Activated CD4-positive, alpha-beta T cell treated with anti-CD3 and anti-CD28 coated beads, Interleukin-2, amount 10 ng/mL, durations not matched to agents 7 days and 5 days (primary cell): ENCODE results near the gene GPR78. TPM values are rescaled to one million over a fixed set of nuclear protein-coding genes. Genes with fewer than 3 reads are reported as not detected.

Source experiments
- CTCF ChIA-PET: fragments of 350-600 bp; sonication (Branson Sonifier 250); formaldehyde crosslinking; loops from one replicate; lab custom pipeline; 2021; ENCODE audit warnings: antibody characterized with exemption; lab: Charles Lee
- POLR2A ChIA-PET: fragments of 350-600 bp; sonication (Branson Sonifier 250); formaldehyde crosslinking; loops from one replicate; lab custom pipeline; 2021; ENCODE audit warnings: antibody characterized with exemption; lab: Charles Lee
- DNase-seq: peaks from one replicate; pipeline ENCODE4 v3.0.0-alpha.2; 2020
- H3K27ac Mint-ChIP-seq: one replicate; pipeline ENCODE4 v1.8.0; 2021; ENCODE audit warnings: mild to moderate bottlenecking, moderate library complexity, mixed read lengths
- H3K27me3 Mint-ChIP-seq: one replicate; pipeline ENCODE4 v1.8.0; 2021; ENCODE audit warnings: mixed read lengths
- H3K36me3 Mint-ChIP-seq: one replicate; pipeline ENCODE4 v1.8.0; 2021; ENCODE audit warnings: low read depth, mixed read lengths
- H3K4me1 Mint-ChIP-seq: one replicate; pipeline ENCODE4 v1.8.0; 2021; ENCODE audit warnings: mixed read lengths
- H3K4me3 Mint-ChIP-seq: one replicate; pipeline ENCODE4 v1.8.0; 2021; ENCODE audit warnings: mild to moderate bottlenecking, moderate library complexity, mixed read lengths
- H3K9me3 Mint-ChIP-seq: one replicate; pipeline ENCODE4 v1.8.0; 2021; ENCODE audit warnings: mixed read lengths
- total RNA-seq, 2 experiments: library from RNA; stranded (reverse); gene quantifications; one replicate each; pipeline ENCODE4 v1.2.3, GENCODE V29; 2021

The GPR78 gene
- total RNA-seq, 2 experiments from 2014 or later = not detected

- Mint-ChIP-seq H3K36me3 (no peaks in the 10 kb centered on the region), H3K4me3 (no peak overlapping the region), H3K27ac (no peak overlapping the region), H3K9me3 (no peaks in the 10 kb centered on the region), H3K27me3 (no peaks in the 10 kb centered on the region), H3K4me1 (peaks cover 2% of the 10 kb centered on the region)
- no peak for DNase-seq
- POLR2A ChIA-PET = no interaction called here
- CTCF ChIA-PET = no interaction called here
Measured at GRCh38 chr4:8550691-8551090, 29.5 kb upstream of the GPR78 start.

- DNase-seq = no peak
- Mint-ChIP-seq H3K36me3 (no peaks in the 10 kb centered on the region), H3K4me1 (peaks cover 2% of the 10 kb centered on the region), H3K27ac (no peak overlapping the region), H3K27me3 (no peaks in the 10 kb centered on the region), H3K4me3 (no peak overlapping the region), H3K9me3 (no peaks in the 10 kb centered on the region)
- CTCF ChIA-PET = no interaction called here
- POLR2A ChIA-PET = no interaction called here
Measured at GRCh38 chr4:8552024-8552423, 28.2 kb upstream of the GPR78 start.

DNA sequence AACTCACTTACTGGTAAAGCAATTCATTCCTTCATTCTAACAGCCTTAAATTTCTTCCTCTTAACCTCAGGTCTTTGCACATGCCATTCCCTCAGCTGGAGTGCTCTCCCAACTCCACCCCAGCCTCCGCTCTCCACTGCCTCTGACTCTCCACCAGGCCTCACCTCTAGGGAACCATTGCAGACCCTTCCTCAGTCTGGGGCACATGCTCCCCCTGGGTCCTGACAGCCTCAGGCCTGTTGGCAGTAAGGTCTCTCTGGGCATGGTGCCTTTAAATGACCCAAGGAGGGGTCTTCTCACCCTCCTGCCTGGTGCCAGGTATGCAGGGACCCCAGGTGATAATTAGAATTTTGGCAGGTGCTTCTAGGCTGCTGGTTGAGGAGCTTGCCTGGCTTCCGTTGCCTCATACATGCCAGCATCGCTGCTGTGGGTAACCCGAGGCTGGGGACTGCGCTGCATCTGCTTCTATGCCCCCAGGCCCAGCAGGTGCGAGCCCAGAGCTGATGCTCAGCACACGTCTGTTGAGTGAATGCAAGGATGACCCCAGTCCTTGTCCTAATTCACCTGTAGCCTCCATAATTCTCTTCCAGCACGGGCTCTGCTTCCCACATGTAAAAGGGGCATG lies 27.5 kb upstream of the GPR78 start:
- Mint-ChIP-seq H3K9me3 (no peaks in the 10 kb centered on the region), H3K27ac (no peak overlapping the region), H3K4me3 (no peak overlapping the region), H3K4me1 (no peaks in the 10 kb centered on the region), H3K27me3 (no peaks in the 10 kb centered on the region), H3K36me3 (no peaks in the 10 kb centered on the region)
- CTCF ChIA-PET = no interaction called here
- POLR2A ChIA-PET = no interaction called here
- DNase-seq = no peak

DNA sequence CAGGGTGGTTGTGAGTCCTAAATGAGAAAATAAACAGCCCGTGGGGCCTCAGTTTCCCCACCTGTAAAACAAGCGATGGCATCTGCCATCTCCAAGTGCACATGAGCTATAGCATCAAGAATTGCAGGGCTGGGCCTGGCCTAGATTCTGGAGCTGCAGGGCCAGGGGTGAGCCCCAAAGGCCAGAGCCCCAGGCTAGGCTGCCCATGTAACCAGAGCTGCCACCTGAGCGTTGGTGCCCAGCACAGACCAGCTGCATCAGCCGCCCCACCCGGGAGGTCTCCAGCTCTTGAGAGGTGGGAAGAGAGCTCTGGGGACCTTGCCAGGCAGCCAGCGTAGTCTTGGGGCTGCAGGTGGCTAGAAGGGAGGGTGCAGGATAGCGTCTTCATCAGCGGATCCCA lies 27.0 kb upstream of the GPR78 start:
- POLR2A ChIA-PET = no interaction called here
- Mint-ChIP-seq H3K4me3 (no peak overlapping the region), H3K4me1 (no peaks in the 10 kb centered on the region), H3K27me3 (no peaks in the 10 kb centered on the region), H3K27ac (no peak overlapping the region), H3K36me3 (no peaks in the 10 kb centered on the region), H3K9me3 (no peaks in the 10 kb centered on the region)
- no peak for DNase-seq
- CTCF ChIA-PET = no interaction called here

- H3K4me3 Mint-ChIP-seq = no peak overlapping the region
- ChIA-PET CTCF (no interaction called here), POLR2A (no interaction called here)
- H3K4me1 Mint-ChIP-seq = no peaks in the 10 kb centered on the region
- H3K36me3 Mint-ChIP-seq = no peaks in the 10 kb centered on the region
- DNase-seq = no peak
- no peaks in the 10 kb centered on the region for H3K27me3 Mint-ChIP-seq
- no peak overlapping the region for H3K27ac Mint-ChIP-seq
- H3K9me3 Mint-ChIP-seq = no peaks in the 10 kb centered on the region
Measured at GRCh38 chr4:8553991-8554405, 26.2 kb upstream of the GPR78 start.

DNA sequence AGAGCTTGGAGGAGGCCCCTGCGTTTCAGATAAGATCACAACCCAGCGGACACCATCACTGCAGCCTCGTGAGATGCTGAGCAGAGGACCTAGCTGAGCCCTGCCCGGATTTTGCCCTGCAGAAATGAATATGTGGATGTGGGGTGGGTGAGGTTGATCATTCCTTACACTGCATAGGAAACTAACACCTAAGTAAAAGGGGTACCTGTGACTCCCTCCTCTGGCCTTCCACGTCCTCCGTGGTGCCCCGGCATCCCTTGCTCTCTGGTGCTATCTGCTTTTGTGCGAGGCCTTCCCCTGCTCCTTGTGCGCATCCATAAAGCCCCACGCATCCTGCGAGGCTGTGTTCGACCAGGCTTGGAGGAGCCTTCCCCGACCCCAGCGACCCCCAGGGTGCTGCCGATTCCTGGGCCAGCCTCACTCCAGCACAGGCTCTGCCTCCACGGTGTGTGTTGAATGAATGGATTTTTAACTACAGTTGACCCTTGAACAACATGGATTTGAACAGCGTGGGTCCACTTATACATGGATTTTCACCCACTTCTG lies 25.6 kb upstream of the GPR78 start:
- Mint-ChIP-seq H3K4me3 (no peak overlapping the region), H3K27me3 (no peaks in the 10 kb centered on the region), H3K27ac (no peak overlapping the region), H3K9me3 (no peaks in the 10 kb centered on the region), H3K4me1 (no peaks in the 10 kb centered on the region), H3K36me3 (no peaks in the 10 kb centered on the region)
- DNase-seq = no peak
- ChIA-PET CTCF (no interaction called here), POLR2A (no interaction called here)

DNA sequence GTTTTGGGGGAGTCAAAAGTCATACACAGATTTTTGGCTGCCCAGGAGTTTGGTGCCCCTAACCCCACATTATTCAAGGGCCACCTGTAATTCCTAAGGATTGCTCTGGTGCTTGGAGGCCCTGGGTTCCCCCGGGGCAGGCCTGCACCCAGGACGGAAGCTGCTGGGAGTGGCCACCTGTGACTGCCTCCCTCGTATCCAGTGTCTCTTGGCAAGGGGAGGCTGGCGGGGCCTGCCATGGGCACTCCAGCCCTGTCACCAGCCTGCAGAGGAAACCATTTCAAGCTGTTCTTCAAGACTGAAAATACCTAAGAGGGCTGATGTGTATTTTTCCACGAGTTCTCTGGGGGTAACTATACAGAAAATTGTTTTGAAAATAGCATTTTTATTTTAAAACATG lies 24.5 kb upstream of the GPR78 start:
- no peaks in the 10 kb centered on the region for H3K9me3 Mint-ChIP-seq
- H3K4me3 Mint-ChIP-seq = no peak overlapping the region
- H3K36me3 Mint-ChIP-seq = no peaks in the 10 kb centered on the region
- POLR2A ChIA-PET = no interaction called here
- CTCF ChIA-PET = no interaction called here
- H3K27ac Mint-ChIP-seq = no peak overlapping the region
- H3K27me3 Mint-ChIP-seq = no peaks in the 10 kb centered on the region
- no peak for DNase-seq
- H3K4me1 Mint-ChIP-seq = no peaks in the 10 kb centered on the region

GRCh38 chr4:8556341-8557150 lies 23.6 kb upstream of the GPR78 start:
- H3K4me3 Mint-ChIP-seq = no peak overlapping the region
- no peak overlapping the region for H3K27ac Mint-ChIP-seq
- no peak for DNase-seq
- ChIA-PET POLR2A (no interaction called here), CTCF (no interaction called here)
- no peaks in the 10 kb centered on the region for H3K27me3 Mint-ChIP-seq
- H3K4me1 Mint-ChIP-seq = no peaks in the 10 kb centered on the region
- no peaks in the 10 kb centered on the region for H3K9me3 Mint-ChIP-seq
- H3K36me3 Mint-ChIP-seq = no peaks in the 10 kb centered on the region

DNA sequence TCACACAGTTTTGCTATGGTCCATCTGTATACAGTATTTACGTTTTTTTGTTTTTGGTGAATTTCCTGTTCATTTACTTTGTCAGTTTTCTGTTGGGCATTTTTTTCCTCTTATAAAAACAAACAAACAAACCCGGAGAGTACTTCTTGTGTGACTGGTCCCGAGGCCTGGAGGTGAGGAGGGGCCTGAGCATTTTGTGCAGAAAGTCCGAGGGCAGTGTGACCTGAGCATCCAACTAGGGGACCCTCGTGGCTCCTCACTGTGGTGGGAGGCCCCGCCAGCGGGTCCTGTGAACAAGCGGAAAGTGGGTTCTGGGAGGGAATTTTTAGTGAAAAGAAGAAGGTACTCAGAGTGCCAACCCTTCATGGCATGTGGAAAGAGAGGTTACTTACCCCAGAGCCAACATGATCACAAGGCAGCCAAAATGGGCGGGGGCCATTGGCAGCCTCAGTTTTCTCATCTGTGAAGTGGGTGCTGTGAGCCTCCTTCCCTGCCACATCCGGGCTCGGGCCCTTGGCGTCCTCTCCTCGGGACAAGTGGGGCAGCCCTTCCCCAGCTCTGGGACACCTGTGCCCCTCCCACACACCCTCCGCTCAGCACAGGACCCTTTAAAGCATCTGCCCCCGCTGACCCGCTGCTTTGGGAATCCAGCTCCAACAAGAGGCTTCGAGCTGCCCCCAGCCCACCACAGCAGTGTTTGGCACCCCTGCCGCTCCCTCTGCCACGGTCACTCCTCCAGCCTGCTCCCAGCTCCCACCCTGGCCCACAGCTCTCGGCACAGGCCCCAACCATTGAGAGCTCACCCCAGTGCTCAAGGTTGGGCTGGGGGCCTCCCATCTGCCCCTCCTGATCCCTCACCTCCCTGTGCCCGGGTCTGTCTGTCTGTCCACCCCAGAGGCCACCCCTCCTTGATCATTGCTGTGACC lies 22.8 kb upstream of the GPR78 start:
- ChIA-PET CTCF (no interaction called here), POLR2A (no interaction called here)
- H3K27me3 Mint-ChIP-seq = no peaks in the 10 kb centered on the region
- H3K36me3 Mint-ChIP-seq = no peaks in the 10 kb centered on the region
- H3K9me3 Mint-ChIP-seq = no peaks in the 10 kb centered on the region
- no peak overlapping the region for H3K27ac Mint-ChIP-seq
- DNase-seq = no peak
- no peaks in the 10 kb centered on the region for H3K4me1 Mint-ChIP-seq
- no peak overlapping the region for H3K4me3 Mint-ChIP-seq

- ChIA-PET CTCF (no interaction called here), POLR2A (no interaction called here)
- DNase-seq = no peak
- no peak overlapping the region for H3K4me3 Mint-ChIP-seq
- no peaks in the 10 kb centered on the region for H3K9me3 Mint-ChIP-seq
- no peaks in the 10 kb centered on the region for H3K4me1 Mint-ChIP-seq
- H3K27ac Mint-ChIP-seq = no peak overlapping the region
- H3K36me3 Mint-ChIP-seq = no peaks in the 10 kb centered on the region
- H3K27me3 Mint-ChIP-seq = no peaks in the 10 kb centered on the region
Measured at GRCh38 chr4:8558080-8558960, 21.9 kb upstream of the GPR78 start.

DNA sequence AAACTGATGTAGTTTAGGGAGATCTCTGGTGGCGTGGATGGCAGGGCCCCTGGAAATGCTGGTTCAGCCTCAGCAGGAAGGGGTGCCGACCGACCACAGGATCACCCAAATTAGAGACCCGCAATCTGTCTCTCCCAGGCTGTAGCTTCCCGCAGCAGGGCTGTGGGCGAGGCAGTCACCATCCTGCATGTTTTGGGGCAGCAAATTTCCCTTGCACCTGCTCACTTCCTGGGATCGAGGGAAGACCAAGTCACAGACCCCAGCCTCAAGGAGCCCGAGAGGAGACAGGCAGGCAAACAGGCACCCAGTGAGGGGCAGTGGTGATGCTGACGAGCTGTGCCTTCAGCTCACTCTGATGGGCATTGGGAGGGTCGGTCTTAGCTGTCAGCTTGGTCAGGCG lies 21.2 kb upstream of the GPR78 start:
- no peak overlapping the region for H3K4me3 Mint-ChIP-seq
- no peaks in the 10 kb centered on the region for H3K4me1 Mint-ChIP-seq
- no peak overlapping the region for H3K27ac Mint-ChIP-seq
- DNase-seq = no peak
- ChIA-PET POLR2A (no interaction called here), CTCF (no interaction called here)
- H3K9me3 Mint-ChIP-seq = no peaks in the 10 kb centered on the region
- no peaks in the 10 kb centered on the region for H3K36me3 Mint-ChIP-seq
- H3K27me3 Mint-ChIP-seq = no peaks in the 10 kb centered on the region

- CTCF ChIA-PET = no interaction called here
- POLR2A ChIA-PET = no interaction called here
- Mint-ChIP-seq H3K9me3 (no peaks in the 10 kb centered on the region), H3K36me3 (no peaks in the 10 kb centered on the region), H3K27ac (no peak overlapping the region), H3K4me1 (no peaks in the 10 kb centered on the region), H3K27me3 (no peaks in the 10 kb centered on the region), H3K4me3 (no peak overlapping the region)
- DNase-seq = no peak
Measured at GRCh38 chr4:8559524-8560264, 20.5 kb upstream of the GPR78 start.
